CD14-positive monocyte (primary cell): ENCODE measurements around the gene MCU. TPM values are rescaled to one million over a fixed set of nuclear protein-coding genes. Genes with fewer than 3 reads are reported as not detected.

ENCODE experiments used
- DNase-seq, 3 donors: peaks; one replicate each; pipeline ENCODE4 v3.0.0-alpha.2; 2011 to 2022
- H2AFZ ChIP-seq: 2 replicates; pipeline ENCODE4 v1.6.0; 2012; ENCODE audit warnings: mild to moderate bottlenecking, low read depth, low read length, inconsistent platforms; ENCODE audit not compliant: insufficient read depth, poor library complexity, severe bottlenecking
- H3K27ac ChIP-seq, 2 donors: 1 replicate in 1 of 2; 2 replicates in 1 of 2; pipeline ENCODE4 v1.5.1; 2012 to 2013; ENCODE audit warnings: low read length in 2 of 2, control low read depth in 1 of 2, inconsistent platforms in 1 of 2, low read depth in 1 of 2, mild to moderate bottlenecking in 1 of 2
- H3K27me3 ChIP-seq, 2 donors: one replicate each; pipeline versions ENCODE4 v1.6.0 to v1.6.1; 2011 to 2013; ENCODE audit warnings: low read length in 2 of 2; ENCODE audit not compliant: control insufficient read depth in 2 of 2, insufficient read depth in 2 of 2
- H3K36me3 ChIP-seq, 2 donors: replicated peaks in 1 of 2; 1 replicate in 1 of 2; 2 replicates in 1 of 2; pipeline versions ENCODE4 v1.5.1 to v1.6.1; 2012 to 2013; ENCODE audit warnings: low read length in 2 of 2, control low read depth in 1 of 2, inconsistent platforms in 1 of 2, mild to moderate bottlenecking in 1 of 2; ENCODE audit not compliant: insufficient read depth in 2 of 2, control insufficient read depth in 1 of 2
- H3K4me1 ChIP-seq, 2 donors: 1 replicate in 1 of 2; 2 replicates in 1 of 2; pipeline versions ENCODE4 v1.5.1 to v1.6.1; 2012 to 2013; ENCODE audit warnings: low read length in 2 of 2, control low read depth in 1 of 2, inconsistent platforms in 1 of 2, mild to moderate bottlenecking in 1 of 2, moderate library complexity in 1 of 2; ENCODE audit not compliant: insufficient read depth in 2 of 2, control insufficient read depth in 1 of 2
- H3K4me2 ChIP-seq: replicated peaks from 2 replicates; pipeline ENCODE3; 2012; ENCODE audit warnings: low read length, moderate library complexity, mild to moderate bottlenecking; ENCODE audit not compliant: poor library complexity, severe bottlenecking; ENCODE audit errors: extremely low read depth
- H3K4me3 ChIP-seq, 3 experiments: fragments of 200-600 bp in 1 of 3; sonication (generic) in 1 of 3; replicated peaks in 1 of 3; 1 replicate in 2 of 3; 2 replicates in 1 of 3; pipeline ENCODE4 v1.5.1; 2011 to 2013; ENCODE audit warnings: low read length in 3 of 3, mild to moderate bottlenecking in 3 of 3, control low read depth in 2 of 3, low read depth in 2 of 3, inconsistent platforms in 1 of 3, moderate library complexity in 1 of 3
- H3K79me2 ChIP-seq: 2 replicates; pipeline ENCODE4 v1.6.0; 2012; ENCODE audit warnings: mild to moderate bottlenecking, control low read depth, inconsistent platforms, low read length, moderate library complexity; ENCODE audit not compliant: insufficient read depth
- H3K9ac ChIP-seq: 2 replicates; pipeline ENCODE4 v1.6.0; 2017; ENCODE audit warnings: low read length, mild to moderate bottlenecking; ENCODE audit not compliant: insufficient read depth, poor library complexity, severe bottlenecking
- H3K9me3 ChIP-seq, 2 donors: replicated peaks in 1 of 2; 1 replicate in 1 of 2; 2 replicates in 1 of 2; pipeline versions ENCODE4 v1.5.1 to v1.6.1; 2012 to 2013; ENCODE audit warnings: low read length in 2 of 2, control low read depth in 1 of 2; ENCODE audit not compliant: control insufficient read depth in 1 of 2, insufficient read depth in 1 of 2
- H4K20me1 ChIP-seq: 2 replicates; pipeline ENCODE4 v1.6.0; 2012; ENCODE audit warnings: mild to moderate bottlenecking, low read length, control low read depth, moderate library complexity; ENCODE audit not compliant: insufficient read depth
- H3K27ac Mint-ChIP-seq, 7 donors: one replicate each; pipeline ENCODE4 v1.8.0; 2020; ENCODE audit warnings: mild to moderate bottlenecking in 7 of 7, mixed read lengths in 7 of 7, moderate library complexity in 6 of 7, inconsistent platforms in 2 of 7
- H3K27me3 Mint-ChIP-seq, 3 donors: one replicate each; pipeline ENCODE4 v1.8.0; 2021 to 2022; ENCODE audit warnings: low read depth in 3 of 3, mild to moderate bottlenecking in 3 of 3, mixed read lengths in 3 of 3, moderate library complexity in 3 of 3, inconsistent platforms in 1 of 3
- H3K36me3 Mint-ChIP-seq, 2 donors: one replicate each; pipeline ENCODE4 v1.8.0; 2020; ENCODE audit warnings: mixed read lengths in 2 of 2, inconsistent platforms in 1 of 2, mild to moderate bottlenecking in 1 of 2
- H3K4me1 Mint-ChIP-seq: one replicate; pipeline ENCODE4 v1.8.0; 2020; ENCODE audit warnings: mild to moderate bottlenecking, mixed read lengths
- H3K4me3 Mint-ChIP-seq, 2 donors: one replicate each; pipeline ENCODE4 v1.8.0; 2020; ENCODE audit warnings: mild to moderate bottlenecking in 2 of 2, mixed read lengths in 2 of 2, moderate library complexity in 1 of 2
- H3K9me3 Mint-ChIP-seq, 7 donors: one replicate each; pipeline ENCODE4 v1.8.0; 2020 to 2022; ENCODE audit warnings: mixed read lengths in 7 of 7, mild to moderate bottlenecking in 6 of 7, moderate library complexity in 6 of 7, inconsistent platforms in 2 of 7
- CTCF ChIP-seq: fragments of 200-600 bp; IDR thresholded peaks from one replicate; pipeline ENCODE4 v1.8.0; 2022; ENCODE audit warnings: antibody characterized with exemption, mild to moderate bottlenecking
- WGBS: methylation state at CpG from one replicate; pipeline ENCODE4 v1.1.5; 2013; ENCODE audit warnings: missing lambda C conversion rate; ENCODE audit not compliant: insufficient coverage; 5-methylcytosine and 5-hydroxymethylcytosine counted together
- intact Hi-C, 2 donors: fragments of 100-400 bp; cut with micrococcal nuclease; formaldehyde crosslinking; loops; one replicate each; pipeline versions ENCODE4 v1.15.0 to v1.15.1; 2023
- polyA plus RNA-seq, 3 donors: library from polyadenylated mRNA; depleted of rRNA in 1 of 3; unstranded in 2 of 3; stranded (reverse) in 1 of 3; fragments of 300-500 nt in 2 of 3; fragments of >200 nt in 1 of 3; fragmentation: Illumina TruSeq in 2 of 3; gene quantifications; 1 replicate in 2 of 3; 2 replicates in 1 of 3; pipeline ENCODE4 v1.2.3, GENCODE V29; 2012 to 2021

Gene MCU
- polyA plus RNA-seq, 3 donors: 11.7 to 23.1 (median 16.5) TPM

DNA sequence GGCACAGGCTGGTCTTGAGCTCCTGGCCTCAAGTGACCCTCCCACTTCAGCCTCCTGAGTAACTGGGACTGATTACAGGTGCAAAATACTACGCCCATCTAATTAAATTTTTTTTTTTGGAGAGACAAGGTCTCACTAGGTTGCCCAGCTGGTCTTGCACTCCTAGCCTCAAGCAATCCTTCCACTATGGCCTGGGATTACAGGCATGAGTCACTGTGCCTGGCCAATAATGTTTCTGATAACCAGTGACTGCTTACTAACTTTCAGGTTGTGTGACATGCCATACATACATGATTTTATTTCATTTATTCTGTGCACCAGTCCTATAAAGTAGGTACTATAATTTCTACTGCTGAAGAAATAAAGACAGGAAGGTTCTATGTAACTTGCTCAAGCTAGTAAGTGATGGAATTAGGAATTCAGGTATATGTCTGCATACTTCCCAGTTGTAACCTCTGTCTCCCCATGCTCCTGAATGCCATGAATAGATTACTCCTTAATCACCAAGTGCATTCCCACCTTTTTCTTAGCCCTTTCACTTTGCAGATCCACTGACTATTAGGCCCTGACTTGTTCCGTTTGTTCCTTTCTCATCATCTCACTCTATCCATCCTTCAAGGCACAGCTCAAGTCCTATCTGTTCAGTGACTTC is 28.1 kb downstream of the MCU start:
- Histone ChIP-seq H4K20me1 (peaks cover 20% of the 10 kb centered on the region), H3K36me3 (peaks cover 17 to 52% of the 10 kb centered on the region in 2 donors), H3K27me3 (no peaks in the 10 kb centered on the region), H3K4me2 (no peak overlapping the region), H3K4me1 (no peaks in the 10 kb centered on the region), H3K9ac (no peak overlapping the region), H3K79me2 (peaks cover 30% of the 10 kb centered on the region), H3K27ac (no peak overlapping the region), H3K9me3 (no peaks in the 10 kb centered on the region), H2AFZ (no peak overlapping the region), H3K4me3 (no peak overlapping the region)
- intact Hi-C loops: no loop called here
- TF ChIP-seq CTCF: no peak
- Mint-ChIP-seq H3K27me3 (no peaks in the 10 kb centered on the region), H3K4me1 (peaks cover 6% of the 10 kb centered on the region), H3K36me3 (peaks cover 39 to 46% of the 10 kb centered on the region in 2 donors), H3K4me3 (no peak overlapping the region), H3K9me3 (peaks cover 0 to 2% (median 0%) of the 10 kb centered on the region in 7 donors), H3K27ac (no peak overlapping the region)
- WGBS: 93% methylated on average over 2 of the region's 2 CpGs
- DNase-seq: no peak

DNA sequence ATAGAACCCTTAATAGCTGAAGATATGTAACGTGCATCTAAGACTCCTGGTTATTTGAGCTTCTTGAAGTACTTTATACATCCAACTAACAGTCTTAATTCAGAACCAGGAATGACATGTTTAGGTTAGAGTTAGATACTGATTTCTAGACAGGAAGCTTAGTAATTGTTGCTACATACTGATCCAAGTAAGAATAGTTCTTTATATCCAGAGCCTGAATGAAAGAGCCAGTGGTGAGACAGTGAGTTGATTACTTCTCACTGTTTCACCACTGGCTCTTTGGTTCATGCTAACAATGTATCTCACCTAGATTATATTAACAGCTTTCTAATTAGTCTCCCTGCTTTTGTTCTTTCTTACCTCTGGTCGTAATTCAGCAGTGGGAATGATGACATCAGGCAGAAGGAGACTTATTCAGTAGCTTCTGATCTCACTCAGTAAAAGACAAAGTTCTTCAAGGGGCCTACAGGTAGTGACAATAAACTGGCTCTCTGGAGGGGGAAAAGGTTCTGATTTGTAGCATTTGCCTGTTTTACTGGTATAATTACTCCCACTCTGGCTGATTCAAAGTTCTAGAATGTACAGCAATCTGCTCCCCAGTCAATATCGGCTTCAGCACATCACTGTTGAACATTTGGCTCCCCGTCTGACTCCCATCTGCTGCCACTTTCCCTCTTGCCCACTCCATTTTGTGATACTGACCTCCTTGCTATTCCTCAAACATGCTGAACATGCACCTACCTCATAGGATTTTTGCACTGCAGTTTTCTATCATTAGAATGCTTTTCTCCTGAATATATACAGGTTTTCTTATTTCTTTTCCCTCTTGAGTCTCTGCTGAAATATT is 29.1 kb downstream of the MCU start:
- H3K36me3 ChIP-seq: peaks cover 9 to 43% of the 10 kb centered on the region in 2 donors
- Mint-ChIP-seq H3K36me3 (peaks cover 34 to 41% of the 10 kb centered on the region in 2 donors), H3K4me1 (peaks cover 6% of the 10 kb centered on the region), H3K4me3 (no peak overlapping the region), H3K27me3 (no peaks in the 10 kb centered on the region), H3K9me3 (peaks cover 0 to 2% (median 0%) of the 10 kb centered on the region in 7 donors), H3K27ac (peak overlapping the region in 1 of 7 donors; percentile 59)
- no peak for DNase-seq
- intact Hi-C loops: no loop called here
- H3K27ac ChIP-seq: peak overlapping the region in 1 of 2 donors; percentile 9
- peaks cover 28% of the 10 kb centered on the region for H3K79me2 ChIP-seq
- H3K4me3 ChIP-seq: no peak overlapping the region
- no peaks in the 10 kb centered on the region for H3K9me3 ChIP-seq
- no peak overlapping the region for H2AFZ ChIP-seq
- no peak overlapping the region for H3K9ac ChIP-seq
- no peaks in the 10 kb centered on the region for H3K27me3 ChIP-seq
- no peak for TF ChIP-seq CTCF
- H4K20me1 ChIP-seq: peaks cover 26% of the 10 kb centered on the region
- H3K4me2 ChIP-seq: no peak overlapping the region
- H3K4me1 ChIP-seq: no peaks in the 10 kb centered on the region
- 100% methylated on average over 2 of the region's 4 CpGs for WGBS
